H1 (cell line): Measurements from ENCODE around the gene IGF1. TPM values are rescaled to one million over a fixed set of nuclear protein-coding genes. Genes with fewer than 3 reads are reported as not detected.

Experiments
- CTCF ChIA-PET: fragments of 300-600 bp; sonication (Branson Sonifier 250); formaldehyde crosslinking; loops from one replicate; lab custom pipeline; 2021; ENCODE audit not compliant: partially characterized antibody; lab: Charles Lee
- POLR2A ChIA-PET: fragments of 300-600 bp; sonication (Branson Sonifier 250); formaldehyde crosslinking; loops from one replicate; lab custom pipeline; 2021; ENCODE audit warnings: inconsistent platforms; ENCODE audit not compliant: partially characterized antibody; lab: Charles Lee
- DNase-seq, 2 experiments: peaks; one replicate each; pipeline versions ENCODE4 v3.0.0 to v3.0.0-alpha.2; 2010 to 2022; ENCODE audit warnings: low spot score in 2 of 2, low read depth in 1 of 2, mixed read lengths in 1 of 2
- FAIRE-seq: peaks from 2 replicates; lab custom pipeline; 2011; peaks lifted over from hg19 to GRCh38; lab: Jason Lieb, UNC
- H2AFZ ChIP-seq: 2 replicates; pipeline ENCODE4 v1.8.1; 2012; ENCODE audit warnings: low read length, inconsistent platforms
- H2AK5ac ChIP-seq: 2 replicates; pipeline ENCODE4 v1.6.1; 2013; ENCODE audit warnings: low read depth, low read length
- H2BK120ac ChIP-seq: replicated peaks from 2 replicates; pipeline ENCODE3; 2013; ENCODE audit warnings: low read depth, low read length, inconsistent platforms
- H2BK12ac ChIP-seq: 2 replicates; pipeline ENCODE4 v1.6.1; 2013; ENCODE audit warnings: low read depth, low read length
- H2BK15ac ChIP-seq: 2 replicates; pipeline ENCODE4 v1.6.1; 2013; ENCODE audit warnings: low read length
- H2BK20ac ChIP-seq: 2 replicates; pipeline ENCODE4 v1.6.1; 2013; ENCODE audit warnings: low read length
- H2BK5ac ChIP-seq: 2 replicates; pipeline ENCODE4 v1.6.1; 2013; ENCODE audit warnings: low read depth, low read length
- H3K14ac ChIP-seq: 2 replicates; pipeline ENCODE4 v1.6.1; 2013; ENCODE audit warnings: inconsistent platforms; ENCODE audit not compliant: insufficient read length
- H3K18ac ChIP-seq: 2 replicates; pipeline ENCODE4 v1.6.1; 2013; ENCODE audit warnings: low read length; ENCODE audit errors: extremely low read depth
- H3K23ac ChIP-seq: 2 replicates; pipeline ENCODE4 v1.6.1; 2013; ENCODE audit warnings: inconsistent platforms; ENCODE audit not compliant: insufficient read length
- H3K23me2 ChIP-seq: 2 replicates; pipeline ENCODE4 v1.6.1; 2013; ENCODE audit warnings: low read depth, low read length
- H3K27ac ChIP-seq: 2 replicates; pipeline ENCODE4 v1.6.1; 2011; ENCODE audit warnings: low read depth, low read length, inconsistent platforms
- H3K27me3 ChIP-seq, 4 experiments: replicated peaks in 1 of 4; 1 replicate in 1 of 4; 2 replicates in 3 of 4; pipeline versions ENCODE4 v1.6.1 to v1.8.1; 2011 to 2013; ENCODE audit warnings: low read length in 3 of 4, mild to moderate bottlenecking in 3 of 4, inconsistent platforms in 2 of 4, mixed read lengths in 2 of 4, moderate library complexity in 1 of 4; ENCODE audit not compliant: control insufficient read depth in 3 of 4, insufficient read depth in 3 of 4; ENCODE audit errors: extremely low read depth in 1 of 4
- H3K36me3 ChIP-seq, 4 experiments: 2 replicates each; pipeline versions ENCODE4 v1.6.1 to v1.8.1; 2011 to 2013; ENCODE audit warnings: mild to moderate bottlenecking in 4 of 4, low read length in 3 of 4, moderate library complexity in 2 of 4, control low read depth in 1 of 4, inconsistent platforms in 1 of 4; ENCODE audit not compliant: insufficient read depth in 4 of 4, control insufficient read depth in 2 of 4
- H3K4ac ChIP-seq: replicated peaks from 2 replicates; pipeline ENCODE3; 2013; ENCODE audit warnings: low read length, low read depth, mixed read lengths, inconsistent platforms; ENCODE audit not compliant: insufficient read length
- H3K4me1 ChIP-seq, 4 experiments: replicated peaks in 1 of 4; 1 replicate in 1 of 4; 2 replicates in 3 of 4; pipeline versions ENCODE4 v1.6.1 to v1.8.1; 2011 to 2013; ENCODE audit warnings: low read length in 3 of 4, inconsistent platforms in 2 of 4, mixed read lengths in 1 of 4; ENCODE audit not compliant: insufficient read depth in 4 of 4, control insufficient read depth in 3 of 4
- H3K4me2 ChIP-seq, 2 experiments: 2 replicates each; pipeline versions ENCODE4 v1.6.1 to v1.8.1; 2011 to 2013; ENCODE audit warnings: low read depth in 2 of 2, low read length in 2 of 2, control low read depth in 1 of 2, inconsistent platforms in 1 of 2, mild to moderate bottlenecking in 1 of 2; ENCODE audit not compliant: insufficient read depth in 1 of 2
- H3K4me3 ChIP-seq, 4 experiments: fragments of 200-600, 300-600 bp in 1 of 4; sonication (generic), shearing (Covaris generic), sonication (Bioruptor Twin) in 1 of 4; 2 replicates each; pipeline versions ENCODE4 v1.5.1 to v1.8.1; 2011 to 2016; ENCODE audit warnings: low read length in 4 of 4, low read depth in 3 of 4, control low read depth in 2 of 4, inconsistent platforms in 2 of 4, mild to moderate bottlenecking in 2 of 4, mixed read lengths in 1 of 4, moderate library complexity in 1 of 4; ENCODE audit not compliant: insufficient read depth in 2 of 4; ENCODE audit errors: extremely low read depth in 1 of 4
- H3K56ac ChIP-seq: replicated peaks from 2 replicates; pipeline ENCODE3; 2013; ENCODE audit warnings: low read depth, mild to moderate bottlenecking, mixed read lengths, low read length, inconsistent platforms; ENCODE audit not compliant: insufficient read length
- H3K79me1 ChIP-seq: 2 replicates; pipeline ENCODE4 v1.6.1; 2013; ENCODE audit warnings: low read depth, low read length, control low read depth
- H3K79me2 ChIP-seq, 2 experiments: 2 replicates each; pipeline versions ENCODE4 v1.6.1 to v1.8.1; 2012 to 2013; ENCODE audit warnings: low read length in 2 of 2, mild to moderate bottlenecking in 2 of 2, inconsistent platforms in 1 of 2; ENCODE audit not compliant: insufficient read depth in 2 of 2, control insufficient read depth in 1 of 2
- H3K9ac ChIP-seq, 4 experiments: replicated peaks in 1 of 4; 1 replicate in 1 of 4; 2 replicates in 3 of 4; pipeline versions ENCODE4 v1.6.1 to v1.8.1; 2011 to 2013; ENCODE audit warnings: low read depth in 3 of 4, low read length in 3 of 4, control low read depth in 2 of 4, mild to moderate bottlenecking in 2 of 4, moderate library complexity in 2 of 4, inconsistent platforms in 1 of 4; ENCODE audit errors: extremely low read depth in 1 of 4
- H3K9me3 ChIP-seq, 2 experiments: 2 replicates each; pipeline versions ENCODE4 v1.6.1 to v1.8.1; 2012 to 2013; ENCODE audit warnings: mild to moderate bottlenecking in 2 of 2, moderate library complexity in 2 of 2, control low read depth in 1 of 2, inconsistent platforms in 1 of 2, low read depth in 1 of 2, low read length in 1 of 2, mixed read lengths in 1 of 2; ENCODE audit not compliant: insufficient read depth in 2 of 2
- H4K20me1 ChIP-seq, 2 experiments: replicated peaks in 1 of 2; 2 replicates each; pipeline versions ENCODE3 to v1.8.1; 2011 to 2013; ENCODE audit warnings: inconsistent platforms in 2 of 2, low read length in 2 of 2, mild to moderate bottlenecking in 1 of 2; ENCODE audit not compliant: insufficient read depth in 2 of 2, control insufficient read depth in 1 of 2
- H4K5ac ChIP-seq: 2 replicates; pipeline ENCODE4 v1.6.1; 2013; ENCODE audit warnings: low read length, low read depth, mixed read lengths, inconsistent platforms; ENCODE audit not compliant: insufficient read length
- H4K8ac ChIP-seq: 2 replicates; pipeline ENCODE4 v1.8.0; 2013; ENCODE audit warnings: mild to moderate bottlenecking, moderate library complexity, low read length, inconsistent platforms; ENCODE audit not compliant: insufficient read depth; ENCODE audit errors: extremely low read depth
- H4K91ac ChIP-seq: replicated peaks from 2 replicates; pipeline ENCODE3; 2013; ENCODE audit warnings: low read length, mixed read lengths, inconsistent platforms; ENCODE audit not compliant: insufficient read length
- BCL11A ChIP-seq, 2 experiments: IDR thresholded peaks; one replicate each; pipeline ENCODE4 v1.6.1; 2011; ENCODE audit warnings: low read depth in 2 of 2, low read length in 2 of 2, mild to moderate bottlenecking in 2 of 2
- CTCF ChIP-seq, 3 experiments: IDR thresholded peaks; 1 replicate in 2 of 3; 2 replicates in 1 of 3; pipeline versions ENCODE4 v1.5.1 to v1.6.1; 2011; ENCODE audit warnings: low read length in 3 of 3, mild to moderate bottlenecking in 3 of 3, inconsistent platforms in 2 of 3, low read depth in 1 of 3, moderate library complexity in 1 of 3; ENCODE audit not compliant: insufficient read depth in 1 of 3; ENCODE audit errors: control extremely low read depth in 1 of 3
- E2F6 ChIP-seq: IDR thresholded peaks from 2 replicates; pipeline ENCODE4 v1.6.1; 2012; ENCODE audit warnings: inconsistent platforms
- EZH2 ChIP-seq: fragments of 200-600 bp; sonication (generic); IDR thresholded peaks from 2 replicates; pipeline ENCODE4 v1.7.1; 2012; ENCODE audit warnings: low read depth, mild to moderate bottlenecking, moderate library complexity, low read length, inconsistent platforms; ENCODE audit not compliant: severe bottlenecking
- GABPA ChIP-seq: IDR thresholded peaks from 2 replicates; pipeline ENCODE4 v1.6.1; 2011; ENCODE audit warnings: mild to moderate bottlenecking, low read length, moderate library complexity, borderline replicate concordance; ENCODE audit not compliant: insufficient read depth
- POLR2AphosphoS5 ChIP-seq: IDR thresholded peaks from 2 replicates; pipeline ENCODE4 v1.6.1; 2011; ENCODE audit warnings: low read depth, low read length
- SIN3A ChIP-seq, 2 experiments: IDR thresholded peaks in 1 of 2; conservative IDR thresholded peaks in 1 of 2; 2 replicates each; pipeline ENCODE4 v1.6.1; 2011 to 2012; ENCODE audit warnings: low read length in 2 of 2, improper control_type of control experiment in 1 of 2, low read depth in 1 of 2, mild to moderate bottlenecking in 1 of 2
- SP4 ChIP-seq: IDR thresholded peaks from 2 replicates; pipeline ENCODE4 v1.6.1; 2012; ENCODE audit warnings: low read length, inconsistent platforms
- SRF ChIP-seq: IDR thresholded peaks from 2 replicates; pipeline ENCODE4 v1.6.1; 2011; ENCODE audit warnings: mild to moderate bottlenecking, low read depth, low read length, moderate library complexity
- TCF12 ChIP-seq: IDR thresholded peaks from 2 replicates; pipeline ENCODE4 v1.6.1; 2011; ENCODE audit warnings: low read depth, mild to moderate bottlenecking, low read length
- WGBS, 2 experiments: shearing (Covaris generic) in 1 of 2; methylation state at CpG; one replicate each; pipeline versions ENCODE4 v1.1.6 to v1.1.7; 2013 to 2015; ENCODE audit warnings: low lambda C conversion rate in 2 of 2, mixed read lengths in 2 of 2, inconsistent platforms in 1 of 2, low coverage in 1 of 2, missing lambda C conversion rate in 1 of 2; ENCODE audit not compliant: insufficient replicate concordance in 2 of 2, insufficient coverage in 1 of 2, insufficient read length in 1 of 2; ENCODE audit errors: extremely low coverage in 1 of 2, missing lambda C conversion rate in 1 of 2; 5-methylcytosine and 5-hydroxymethylcytosine counted together
- polyA plus RNA-seq, 7 experiments: library from polyadenylated mRNA; depleted of rRNA in 3 of 7; stranded (reverse) in 5 of 7; unstranded in 2 of 7; fragments of >200 nt in 5 of 7; fragments of 200-250 nt in 2 of 7; gene quantifications; 1 replicate in 5 of 7; 2 replicates in 1 of 7; 4 replicates in 1 of 7; pipeline versions ENCODE4 v1.2.1 to v1.2.3, GENCODE V29; 2011 to 2013; ENCODE audit warnings: missing spikeins in 2 of 7, mixed read lengths in 2 of 7
- total RNA-seq: library from RNA; stranded (reverse); fragmentation: NEBNext Ultra II Directional; extraction: Animal tissue kit (Norgen Biotek cat#: 25700); gene quantifications from 2 replicates; pipeline ENCODE4 v1.2.1, GENCODE V29; 2021

The IGF1 gene
- total and polyA plus RNA-seq, 2 of the 8 experiments (the other 6 are each of a cell fraction or from before 2014, with no cell fraction given) = not detected

GRCh38 chr12:102463659-102464249 lies 16.6 kb downstream of the IGF1 start:
- CTCF ChIA-PET = interaction anchor here (0.7 to 1.0 kb wide), 2 partner anchors 8 to 20 kb away, joined by 4 read pairs; no protein-coding TSS in a partner anchor
- no peaks in the 10 kb centered on the region for H4K20me1 ChIP-seq
- no peak overlapping the region for H3K18ac ChIP-seq
- 100% methylated on average over 2 of the region's 2 CpGs; no CpG with 5 or more reads in 1 of the 2 experiments for WGBS, 2 experiments
- no peak overlapping the region for H2AK5ac ChIP-seq
- H4K8ac ChIP-seq = no peak overlapping the region
- H2BK12ac ChIP-seq = no peak overlapping the region
- no peak for DNase-seq
- H3K56ac ChIP-seq = no peak overlapping the region
- H3K79me1 ChIP-seq = no peaks in the 10 kb centered on the region
- no peaks in the 10 kb centered on the region for H3K9me3 ChIP-seq
- no peak for FAIRE-seq
- H3K4me2 ChIP-seq = no peak overlapping the region
- no peak overlapping the region for H2BK20ac ChIP-seq
- no peak overlapping the region for H2BK120ac ChIP-seq
- TF ChIP-seq GABPA = no peak
- TF ChIP-seq SRF = no peak
- TF ChIP-seq E2F6 = no peak
- no peak for TF ChIP-seq TCF12
- no peak for TF ChIP-seq EZH2
- no peak for TF ChIP-seq BCL11A (IDR thresholded peaks at IDR 0.05; ENCODE audit: low read depth in 2 of 2, low read length in 2 of 2)
- TF ChIP-seq SP4 = no peak
- no peak for TF ChIP-seq SIN3A (conservative IDR thresholded peaks at IDR 0.05 in 1 of 2, IDR thresholded peaks at IDR 0.05 in 1 of 2; ENCODE audit: low read depth in 1 of 2, low read length in 2 of 2)
- TF ChIP-seq CTCF (IDR thresholded peaks at IDR 0.05; ENCODE audit: control extremely low read depth in 1 of 3, insufficient read depth in 1 of 3, low read depth in 1 of 3, low read length in 3 of 3) = no peak
- no peak for TF ChIP-seq POLR2AphosphoS5
- no peak overlapping the region for H4K5ac ChIP-seq
- no peak overlapping the region for H3K14ac ChIP-seq
- H3K36me3 ChIP-seq = no peaks in the 10 kb centered on the region
- no peaks in the 10 kb centered on the region for H3K23me2 ChIP-seq
- H3K4ac ChIP-seq = no peak overlapping the region
- no peak overlapping the region for H4K91ac ChIP-seq
- no peak overlapping the region for H3K27ac ChIP-seq
- H2BK15ac ChIP-seq = no peak overlapping the region
- H3K9ac ChIP-seq = no peak overlapping the region
- POLR2A ChIA-PET = no interaction called here
- no peak overlapping the region for H2BK5ac ChIP-seq
- no peaks in the 10 kb centered on the region for H3K79me2 ChIP-seq
- H2AFZ ChIP-seq = no peak overlapping the region
- no peaks in the 10 kb centered on the region for H3K27me3 ChIP-seq
- no peak overlapping the region for H3K23ac ChIP-seq
- no peak overlapping the region for H3K4me3 ChIP-seq
- H3K4me1 ChIP-seq = no peaks in the 10 kb centered on the region
